Panc1 (cell line): ENCODE measurements around the gene NMRK1. TPM values are rescaled to one million over a fixed set of nuclear protein-coding genes. Genes with fewer than 3 reads are reported as not detected.

ENCODE experiments used
- ATAC-seq: fragments of 200-7000 bp; cut with Tn5 transposase; 2 replicates; pipeline ENCODE4 v1.9.1; 2020; ENCODE audit warnings: mild to moderate bottlenecking, moderate library complexity
- Bru-seq: library from RNA; stranded (reverse); fragments of 400-500 nt; gene quantifications from one replicate; lab custom pipeline; 2021; lab: Mats Ljungman, UMichigan
- BruChase-seq, 2 experiments: library from RNA; stranded (reverse); fragments of 400-500 nt; gene quantifications; one replicate each; lab custom pipeline; 2021; lab: Mats Ljungman, UMichigan
- BruUV-seq: library from RNA; stranded (reverse); fragments of 400-500 nt; replicated peaks from 2 replicates; lab custom pipeline; 2021; lab: Mats Ljungman, UMichigan
- CTCF ChIA-PET: fragments of 300-600 bp; sonication (Branson Sonifier 250); formaldehyde crosslinking; loops from one replicate; lab custom pipeline; 2022; ENCODE audit warnings: antibody characterized with exemption; lab: Charles Lee
- POLR2A ChIA-PET: fragments of 300-600 bp; sonication (Branson Sonifier 250); formaldehyde crosslinking; loops from one replicate; lab custom pipeline; 2022; ENCODE audit warnings: antibody characterized with exemption; lab: Charles Lee
- DNase-seq: peaks from one replicate; pipeline ENCODE4 v3.0.0-alpha.2; 2010; ENCODE audit warnings: low read depth, low spot score
- H3K27ac ChIP-seq: 2 replicates; pipeline ENCODE4 v1.5.1; 2011; ENCODE audit warnings: mild to moderate bottlenecking, low read length, inconsistent platforms
- H3K27me3 ChIP-seq: fragments of 200-500 bp; sonication (Bioruptor generic); 2 replicates; pipeline ENCODE4 v1.6.0; 2014; ENCODE audit warnings: low read length, inconsistent platforms; ENCODE audit not compliant: control insufficient read depth, insufficient read depth
- H3K36me3 ChIP-seq: fragments of 200-500 bp; sonication (Bioruptor generic); 2 replicates; pipeline ENCODE4 v1.5.1; 2014; ENCODE audit warnings: inconsistent platforms, mild to moderate bottlenecking, low read length, moderate library complexity; ENCODE audit not compliant: control insufficient read depth, insufficient read depth
- H3K4me1 ChIP-seq: 2 replicates; pipeline ENCODE4 v1.5.1; 2011; ENCODE audit warnings: inconsistent platforms, mild to moderate bottlenecking, low read length, moderate library complexity; ENCODE audit not compliant: control insufficient read depth, insufficient read depth
- H3K4me3 ChIP-seq, 2 experiments: 2 replicates each; pipeline ENCODE4 v1.5.1; 2011 to 2012; ENCODE audit warnings: low read depth in 2 of 2, low read length in 2 of 2, mild to moderate bottlenecking in 2 of 2, inconsistent platforms in 1 of 2, moderate library complexity in 1 of 2
- H3K9me3 ChIP-seq: fragments of 200-500 bp; sonication (Bioruptor generic); 2 replicates; pipeline ENCODE4 v1.5.1; 2014; ENCODE audit warnings: low read depth, mild to moderate bottlenecking, inconsistent platforms, low read length, moderate library complexity; ENCODE audit not compliant: control insufficient read depth, insufficient read depth
- CTCF ChIP-seq: fragments of 450-650 bp; IDR thresholded peaks from 2 replicates; pipeline ENCODE4 v1.5.1; 2017; ENCODE audit warnings: mild to moderate bottlenecking
- POLR2AphosphoS5 ChIP-seq: IDR thresholded peaks from 2 replicates; pipeline ENCODE4 v1.6.1; 2012; ENCODE audit warnings: mild to moderate bottlenecking, low read depth, low read length, moderate library complexity
- REST ChIP-seq, 2 experiments: IDR thresholded peaks; 2 replicates each; pipeline ENCODE4 v1.6.1; 2011 to 2012; ENCODE audit warnings: low read depth in 2 of 2, control low read depth in 1 of 2, low read length in 1 of 2, mild to moderate bottlenecking in 1 of 2, moderate library complexity in 1 of 2; ENCODE audit not compliant: insufficient read depth in 1 of 2
- SIN3A ChIP-seq: IDR thresholded peaks from 2 replicates; pipeline ENCODE4 v1.6.1; 2012; ENCODE audit warnings: low read depth, mild to moderate bottlenecking, low read length, moderate library complexity, borderline replicate concordance; ENCODE audit not compliant: insufficient read depth
- TCF7L2 ChIP-seq: IDR thresholded peaks from 2 replicates; pipeline ENCODE4 v1.6.1; 2011; ENCODE audit warnings: mild to moderate bottlenecking, low read depth, low read length, inconsistent platforms
- in situ Hi-C: cut with HindIII; loops from 2 replicates; pipeline ENCODE4 v1.10.0; 2016; ENCODE audit warnings: low sequenced_read_pairs, low pct_unique_long_range_greater_than_20kb
- intact Hi-C: fragments of 100-400 bp; cut with micrococcal nuclease; formaldehyde crosslinking; loops from one replicate; pipeline ENCODE4 v1.10.0; 2022; ENCODE audit not compliant: unreplicated experiment
- long read RNA-seq: library from polyadenylated mRNA; unstranded; transcript quantifications from one replicate; pipeline ENCODE4 v2.0.0, GENCODE V29; 2021; ENCODE audit not compliant: unreplicated experiment
- polyA plus RNA-seq: library from polyadenylated mRNA; unstranded; fragments of >200 nt; gene quantifications from one replicate; pipeline ENCODE4 v1.2.1, GENCODE V29; 2012; ENCODE audit warnings: missing spikeins; ENCODE audit not compliant: insufficient read length
- total RNA-seq: library from RNA; stranded (reverse); gene quantifications from one replicate; pipeline ENCODE4 v1.2.1, GENCODE V29; 2021; ENCODE audit not compliant: unreplicated experiment

Gene NMRK1
- total RNA-seq (16.0 TPM), Bru-seq, nascent RNA (percentile 50 among the genes with signal in this experiment), BruChase-seq, experiment 1, labeled RNA remaining after a 2-hour chase (percentile 50 among the genes with signal in this experiment), BruChase-seq, experiment 2, labeled RNA remaining after a 6-hour chase (percentile 52 among the genes with signal in this experiment)
- 11.2 TPM for polyA plus RNA-seq
- long read RNA-seq, transcript NMRK1-201 (9 exons, 1,185 nt) = major isoform, 15 of 30 reads
- long read RNA-seq, partial matches to known transcripts = 3 of 30 reads
- long read RNA-seq, other reads (novel, unspliced or antisense) = 11 of 30 reads

GRCh38 chr9:75087824-75088645 is at the start of gene NMRK1, which contains the start of gene OSTF1:
TSS of gene NMRK1 (minus strand) at chr9:75088155. CDS start at chr9:75083115, 5,040 bp downstream.
TSS of gene OSTF1 (plus strand) at chr9:75088514. CDS start at chr9:75088693, 179 bp downstream.
- no peaks in the 10 kb centered on the region for H3K27me3 ChIP-seq
- H3K36me3 ChIP-seq = no peaks in the 10 kb centered on the region
- H3K27ac ChIP-seq = peak within 1 kb of the TSS; percentile 84
- ChIA-PET POLR2A (interaction anchor here (0.6 kb wide), 1 partner anchor 98 kb away, joined by 3 read pairs; no protein-coding TSS in a partner anchor), CTCF (no interaction called here)
- DNase-seq = no peak
- intact Hi-C loops (loop anchor here (10.0 kb wide), 2 partner anchors 63 to 133 kb away; partner anchors contain the start of genes C9orf40 and CARNMT1), in situ Hi-C loops (no loop called here)
- peak within 1 kb of the TSS; percentile 78 to 89 for H3K4me3 ChIP-seq
- TF ChIP-seq CTCF (no peak), REST (IDR thresholded peaks at IDR 0.05; ENCODE audit: insufficient read depth in 1 of 2, low read depth in 2 of 2, low read length in 1 of 2) (no peak), TCF7L2 (no peak), SIN3A (no peak), POLR2AphosphoS5 (no peak; the same call in 1 of the 2 replicates)
- TSS peak; percentile 74 for BruUV-seq
- H3K4me1 ChIP-seq = peaks cover 9% of the 10 kb centered on the region
- ATAC-seq = peak; percentile 97
- no peaks in the 10 kb centered on the region for H3K9me3 ChIP-seq

GRCh38 chr9:75134495-75134894 is 46.5 kb upstream of the NMRK1 start:
- Histone ChIP-seq H3K27me3 (no peaks in the 10 kb centered on the region), H3K4me3 (no peak overlapping the region), H3K27ac (no peak overlapping the region), H3K36me3 (no peaks in the 10 kb centered on the region), H3K4me1 (no peaks in the 10 kb centered on the region), H3K9me3 (no peaks in the 10 kb centered on the region)
- no peak for TF ChIP-seq POLR2AphosphoS5
- TF ChIP-seq CTCF = no peak
- no peak for TF ChIP-seq REST (IDR thresholded peaks at IDR 0.05; ENCODE audit: insufficient read depth in 1 of 2, low read depth in 2 of 2, low read length in 1 of 2)
- no peak for TF ChIP-seq TCF7L2
- no peak for TF ChIP-seq SIN3A
- intact Hi-C loops (no loop called here), in situ Hi-C loops (no loop called here)
- no peak for ATAC-seq
- no peak for DNase-seq
- ChIA-PET CTCF (no interaction called here), POLR2A (no interaction called here)
- no TSS peak for BruUV-seq
